HepG2 (cell line): ENCODE data around the gene SECTM1. TPM values are rescaled to one million over a fixed set of nuclear protein-coding genes. Genes with fewer than 3 reads are reported as not detected.

Experiments used
- DPF2 ChIP-seq: sonication (generic); formaldehyde crosslinking; IDR thresholded peaks from 2 replicates; pipeline ENCODE4 v1.4.0; 2020; ENCODE audit warnings: mild to moderate bottlenecking, low read depth, missing genetic modification reagents, borderline replicate concordance
- IKZF4 ChIP-seq: sonication (generic); formaldehyde crosslinking; IDR thresholded peaks from 2 replicates; pipeline ENCODE4 v1.5.1; 2020; ENCODE audit warnings: borderline replicate concordance, mild to moderate bottlenecking, low read depth, missing genetic modification reagents; ENCODE audit errors: not compliant biosample characterization
- JARID2 ChIP-seq: sonication (generic); formaldehyde crosslinking; IDR thresholded peaks from 2 replicates; pipeline ENCODE4 v1.8.1; 2023; ENCODE audit warnings: missing genetic modification reagents, inconsistent platforms; ENCODE audit not compliant: insufficient replicate concordance
- JUND ChIP-seq: sonication (generic); formaldehyde crosslinking; IDR thresholded peaks from 2 replicates; pipeline ENCODE4 v1.8.0; 2022; ENCODE audit warnings: mild to moderate bottlenecking, missing genetic modification reagents
- NFATC3 ChIP-seq: sonication (generic); formaldehyde crosslinking; IDR thresholded peaks from 2 replicates; pipeline ENCODE4 v1.5.1; 2020; ENCODE audit warnings: mild to moderate bottlenecking, missing genetic modification reagents
- NFE2L2 ChIP-seq: fragments of 150-350 bp; IDR thresholded peaks from 2 replicates; pipeline ENCODE4 v1.6.1; 2014; ENCODE audit warnings: low read length
- PHB2 ChIP-seq: fragments of 450-650 bp; IDR thresholded peaks from 2 replicates; pipeline ENCODE4 v1.6.1; 2018; ENCODE audit not compliant: partially characterized antibody
- SOX6 ChIP-seq, 2 experiments: fragments of 450-650 bp in 1 of 2; sonication (generic) in 1 of 2; formaldehyde crosslinking in 1 of 2; IDR thresholded peaks; 2 replicates each; pipeline versions ENCODE4 v1.4.0 to v1.6.1; 2017 to 2020; ENCODE audit warnings: antibody characterized with exemption in 1 of 2, mild to moderate bottlenecking in 1 of 2, missing genetic modification reagents in 1 of 2
- SPEN ChIP-seq: sonication (generic); formaldehyde crosslinking; IDR thresholded peaks from 2 replicates; pipeline ENCODE4 v1.5.1; 2020; ENCODE audit warnings: low read depth, mild to moderate bottlenecking, missing genetic modification reagents
- ZBTB7A ChIP-seq: sonication (generic); formaldehyde crosslinking; IDR thresholded peaks from 2 replicates; pipeline ENCODE4 v1.8.0; 2022; ENCODE audit warnings: mild to moderate bottlenecking, missing genetic modification reagents
- ZNF350 ChIP-seq: sonication (generic); formaldehyde crosslinking; IDR thresholded peaks from 2 replicates; pipeline ENCODE4 v1.4.0; 2020; ENCODE audit warnings: mild to moderate bottlenecking, low read depth, missing genetic modification reagents, borderline replicate concordance
- ZNF382 ChIP-seq: sonication (generic); formaldehyde crosslinking; IDR thresholded peaks from 2 replicates; pipeline ENCODE4 v1.5.0; 2020; ENCODE audit warnings: missing genetic modification reagents, mild to moderate bottlenecking, borderline replicate concordance
- ZNF589 ChIP-seq: sonication (generic); formaldehyde crosslinking; conservative IDR thresholded peaks from 2 replicates; pipeline ENCODE4 v1.8.0; 2022; ENCODE audit warnings: mild to moderate bottlenecking, moderate library complexity, missing genetic modification reagents
- ZNF816 ChIP-seq: sonication (generic); formaldehyde crosslinking; IDR thresholded peaks from 2 replicates; pipeline ENCODE4 v1.8.0; 2022; ENCODE audit warnings: missing genetic modification reagents, mild to moderate bottlenecking, borderline replicate concordance
- ZSCAN9 ChIP-seq: IDR thresholded peaks from 2 replicates; pipeline ENCODE4 v1.6.1; 2016; ENCODE audit warnings: borderline replicate concordance
- polyA plus RNA-seq, 8 experiments: library from polyadenylated mRNA; depleted of rRNA in 3 of 8; stranded (reverse) in 7 of 8; unstranded in 1 of 8; fragments of >200 nt; fragmentation: Illumina TruSeq in 4 of 8; extraction: Trizol in 4 of 8; gene quantifications; 2 replicates each; pipeline versions ENCODE4 v1.2.1 to v1.2.3, GENCODE V29; 2011 to 2016; ENCODE audit warnings: low read depth in 4 of 8, missing spikeins in 1 of 8, mixed read lengths in 1 of 8; ENCODE audit not compliant: insufficient read depth in 1 of 8
- total RNA-seq, 5 experiments: library from RNA; depleted of rRNA; stranded (reverse); fragments of >200 nt; fragmentation: Illumina TruSeq; extraction: Trizol; gene quantifications; 2 replicates each; pipeline ENCODE4 v1.2.3, GENCODE V29; 2016; ENCODE audit warnings: low read depth in 1 of 5
- TF ChIP-seq, protein P1 (sequence below): sonication (generic); formaldehyde crosslinking; IDR thresholded peaks from 2 replicates; pipeline ENCODE4 v1.4.0; 2020; ENCODE audit warnings: low read depth, mild to moderate bottlenecking, missing genetic modification reagents
- TF ChIP-seq, protein P2 (sequence below): sonication (generic); formaldehyde crosslinking; IDR thresholded peaks from 2 replicates; pipeline ENCODE4 v1.4.0; 2020; ENCODE audit warnings: missing genetic modification reagents, mild to moderate bottlenecking, borderline replicate concordance
- TF ChIP-seq, protein P3 (sequence below): sonication (generic); formaldehyde crosslinking; IDR thresholded peaks from 2 replicates; pipeline ENCODE4 v1.4.0; 2020; ENCODE audit warnings: missing genetic modification reagents
- TF ChIP-seq, protein P4 (sequence below): sonication (generic); formaldehyde crosslinking; IDR thresholded peaks from 2 replicates; pipeline ENCODE4 v1.8.1; 2022; ENCODE audit warnings: low read depth, mild to moderate bottlenecking, missing genetic modification reagents

The SECTM1 gene
- total and polyA plus RNA-seq, 2 of the 13 experiments (the other 11 are each of a cell fraction or from before 2014, with no cell fraction given), result 3.5 to 5.3 TPM

DNA sequence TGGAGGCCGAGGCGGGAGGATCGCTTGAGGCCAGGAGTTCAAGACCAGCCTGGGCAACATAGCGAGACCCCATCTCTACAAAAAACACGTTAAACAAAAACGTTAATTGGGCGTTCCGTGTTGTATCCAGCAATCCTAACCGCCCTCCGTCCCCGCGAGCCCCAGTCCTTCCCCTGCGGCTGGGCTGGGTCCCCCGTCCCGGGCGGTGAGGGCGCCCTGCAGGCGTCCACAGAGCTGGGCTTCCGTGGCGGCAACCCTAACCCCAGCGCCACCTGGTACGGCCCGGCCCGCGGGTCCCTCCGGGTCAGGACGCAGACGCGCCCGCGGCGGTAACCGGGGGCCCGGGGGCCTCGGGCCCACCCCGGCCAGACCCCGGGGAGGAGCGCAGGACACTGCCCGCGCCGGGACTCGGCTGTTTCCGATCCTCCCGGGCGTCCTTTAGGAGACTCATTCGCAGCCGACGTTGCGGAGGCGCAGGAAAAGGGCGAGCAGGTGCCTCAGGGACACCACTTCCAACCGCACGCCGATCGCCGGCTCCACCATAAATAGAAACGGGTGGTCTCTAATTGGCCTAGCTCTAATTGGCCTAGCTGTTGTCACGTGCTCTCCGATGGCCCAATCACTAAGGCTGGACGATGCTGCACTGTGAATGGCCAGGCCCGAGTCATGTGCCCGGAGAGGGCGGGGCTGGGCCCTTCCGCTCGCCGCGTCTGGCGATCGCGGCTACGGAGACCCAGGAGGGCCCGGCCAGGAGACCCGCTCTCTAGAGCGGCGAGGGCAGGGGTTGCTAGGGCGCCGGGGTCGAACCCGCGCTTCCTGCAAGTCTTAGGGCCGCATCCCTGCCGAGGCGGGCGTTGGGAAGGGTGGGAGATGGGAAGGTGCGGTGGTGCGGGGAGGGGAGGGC lies 41.1 kb downstream of the SECTM1 start (continued):
- TF ChIP-seq ZNF382 (CRISPR knock-in tag) (0 out of 2 replicates have a peak, but pooled peaks have one; percentile 59), NFE2L2 (no peak), ZNF350 (CRISPR knock-in tag) (peak; percentile 85), NFATC3 (CRISPR knock-in tag) (no peak), ZSCAN9 (CRISPR knock-in tag) (no peak), SPEN (CRISPR knock-in tag) (peak; percentile 77), JUND (CRISPR knock-in tag) (no peak), PHB2 (no peak), ZNF816 (CRISPR knock-in tag) (0 out of 2 replicates have a peak, but pooled peaks have one; percentile 67), DPF2 (no peak), ZBTB7A (CRISPR knock-in tag) (peak; percentile 73), SOX6 (IDR thresholded peaks at IDR 0.05) (no peak), SOX6 (CRISPR knock-in tag; IDR thresholded peaks at IDR 0.05) (no peak), ZNF589 (peak; percentile 86; the same call in 1 of the 2 replicates), IKZF4 (CRISPR knock-in tag) (no peak), JARID2 (CRISPR knock-in tag) (peak; percentile 89)
- TF ChIP-seq, protein P1, sequence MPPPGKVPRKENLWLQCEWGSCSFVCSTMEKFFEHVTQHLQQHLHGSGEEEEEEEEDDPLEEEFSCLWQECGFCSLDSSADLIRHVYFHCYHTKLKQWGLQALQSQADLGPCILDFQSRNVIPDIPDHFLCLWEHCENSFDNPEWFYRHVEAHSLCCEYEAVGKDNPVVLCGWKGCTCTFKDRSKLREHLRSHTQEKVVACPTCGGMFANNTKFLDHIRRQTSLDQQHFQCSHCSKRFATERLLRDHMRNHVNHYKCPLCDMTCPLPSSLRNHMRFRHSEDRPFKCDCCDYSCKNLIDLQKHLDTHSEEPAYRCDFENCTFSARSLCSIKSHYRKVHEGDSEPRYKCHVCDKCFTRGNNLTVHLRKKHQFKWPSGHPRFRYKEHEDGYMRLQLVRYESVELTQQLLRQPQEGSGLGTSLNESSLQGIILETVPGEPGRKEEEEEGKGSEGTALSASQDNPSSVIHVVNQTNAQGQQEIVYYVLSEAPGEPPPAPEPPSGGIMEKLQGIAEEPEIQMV, result peak; percentile 80; the same call in 1 of the 2 replicates
- TF ChIP-seq, protein P2, sequence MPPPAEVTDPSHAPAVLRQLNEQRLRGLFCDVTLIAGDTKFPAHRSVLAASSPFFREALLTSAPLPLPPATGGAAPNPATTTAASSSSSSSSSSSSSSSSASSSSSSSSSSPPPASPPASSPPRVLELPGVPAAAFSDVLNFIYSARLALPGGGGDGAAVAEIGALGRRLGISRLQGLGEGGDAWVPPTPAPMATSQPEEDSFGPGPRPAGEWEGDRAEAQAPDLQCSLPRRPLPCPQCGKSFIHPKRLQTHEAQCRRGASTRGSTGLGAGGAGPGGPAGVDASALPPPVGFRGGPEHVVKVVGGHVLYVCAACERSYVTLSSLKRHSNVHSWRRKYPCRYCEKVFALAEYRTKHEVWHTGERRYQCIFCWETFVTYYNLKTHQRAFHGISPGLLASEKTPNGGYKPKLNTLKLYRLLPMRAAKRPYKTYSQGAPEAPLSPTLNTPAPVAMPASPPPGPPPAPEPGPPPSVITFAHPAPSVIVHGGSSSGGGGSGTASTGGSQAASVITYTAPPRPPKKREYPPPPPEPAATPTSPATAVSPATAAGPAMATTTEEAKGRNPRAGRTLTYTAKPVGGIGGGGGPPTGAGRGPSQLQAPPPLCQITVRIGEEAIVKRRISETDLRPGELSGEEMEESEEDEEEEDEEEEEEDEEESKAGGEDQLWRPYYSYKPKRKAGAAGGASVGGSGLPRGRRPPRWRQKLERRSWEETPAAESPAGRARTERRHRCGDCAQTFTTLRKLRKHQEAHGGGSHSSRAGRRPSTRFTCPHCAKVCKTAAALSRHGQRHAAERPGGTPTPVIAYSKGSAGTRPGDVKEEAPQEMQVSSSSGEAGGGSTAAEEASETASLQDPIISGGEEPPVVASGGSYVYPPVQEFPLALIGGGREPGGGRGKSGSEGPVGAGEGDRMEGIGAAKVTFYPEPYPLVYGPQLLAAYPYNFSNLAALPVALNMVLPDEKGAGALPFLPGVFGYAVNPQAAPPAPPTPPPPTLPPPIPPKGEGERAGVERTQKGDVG (CRISPR knock-in tag), result peak; percentile 55; the same call in 1 of the 2 replicates
- TF ChIP-seq, protein P3, sequence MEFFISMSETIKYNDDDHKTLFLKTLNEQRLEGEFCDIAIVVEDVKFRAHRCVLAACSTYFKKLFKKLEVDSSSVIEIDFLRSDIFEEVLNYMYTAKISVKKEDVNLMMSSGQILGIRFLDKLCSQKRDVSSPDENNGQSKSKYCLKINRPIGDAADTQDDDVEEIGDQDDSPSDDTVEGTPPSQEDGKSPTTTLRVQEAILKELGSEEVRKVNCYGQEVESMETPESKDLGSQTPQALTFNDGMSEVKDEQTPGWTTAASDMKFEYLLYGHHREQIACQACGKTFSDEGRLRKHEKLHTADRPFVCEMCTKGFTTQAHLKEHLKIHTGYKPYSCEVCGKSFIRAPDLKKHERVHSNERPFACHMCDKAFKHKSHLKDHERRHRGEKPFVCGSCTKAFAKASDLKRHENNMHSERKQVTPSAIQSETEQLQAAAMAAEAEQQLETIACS (CRISPR knock-in tag), result no peak
- TF ChIP-seq, protein P4, sequence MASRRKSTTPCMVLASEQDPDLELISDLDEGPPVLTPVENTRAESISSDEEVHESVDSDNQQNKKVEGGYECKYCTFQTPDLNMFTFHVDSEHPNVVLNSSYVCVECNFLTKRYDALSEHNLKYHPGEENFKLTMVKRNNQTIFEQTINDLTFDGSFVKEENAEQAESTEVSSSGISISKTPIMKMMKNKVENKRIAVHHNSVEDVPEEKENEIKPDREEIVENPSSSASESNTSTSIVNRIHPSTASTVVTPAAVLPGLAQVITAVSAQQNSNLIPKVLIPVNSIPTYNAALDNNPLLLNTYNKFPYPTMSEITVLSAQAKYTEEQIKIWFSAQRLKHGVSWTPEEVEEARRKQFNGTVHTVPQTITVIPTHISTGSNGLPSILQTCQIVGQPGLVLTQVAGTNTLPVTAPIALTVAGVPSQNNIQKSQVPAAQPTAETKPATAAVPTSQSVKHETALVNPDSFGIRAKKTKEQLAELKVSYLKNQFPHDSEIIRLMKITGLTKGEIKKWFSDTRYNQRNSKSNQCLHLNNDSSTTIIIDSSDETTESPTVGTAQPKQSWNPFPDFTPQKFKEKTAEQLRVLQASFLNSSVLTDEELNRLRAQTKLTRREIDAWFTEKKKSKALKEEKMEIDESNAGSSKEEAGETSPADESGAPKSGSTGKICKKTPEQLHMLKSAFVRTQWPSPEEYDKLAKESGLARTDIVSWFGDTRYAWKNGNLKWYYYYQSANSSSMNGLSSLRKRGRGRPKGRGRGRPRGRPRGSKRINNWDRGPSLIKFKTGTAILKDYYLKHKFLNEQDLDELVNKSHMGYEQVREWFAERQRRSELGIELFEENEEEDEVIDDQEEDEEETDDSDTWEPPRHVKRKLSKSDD, result 0 out of 2 replicates have a peak, but pooled peaks have one; percentile 42
